HG02610 (cell line): ENCODE data around the gene VANGL1.
A peak's percentile ranks its signal among the peaks of the same experiment; 100 is the strongest.

Source experiments
- ATAC-seq: cut with Tn5 transposase; IDR thresholded peaks from one replicate; pipeline ENCODE4 v1.9.1; 2021; ENCODE audit warnings: mild to moderate bottlenecking, moderate library complexity; ENCODE audit not compliant: unreplicated experiment

VANGL1 gene

GRCh38 chr1:115729756-115730155, 88.0 kb downstream of the VANGL1 start:
- peak; percentile 93 for ATAC-seq

GRCh38 chr1:115732316-115732715, 90.5 kb downstream of the VANGL1 start:
- no peak for ATAC-seq

GRCh38 chr1:115740811-115741210, 99.0 kb downstream of the VANGL1 start:
- ATAC-seq: no peak

- ATAC-seq: no peak
Measured at GRCh38 chr1:115744646-115745275, 103.0 kb downstream of the VANGL1 start.

DNA sequence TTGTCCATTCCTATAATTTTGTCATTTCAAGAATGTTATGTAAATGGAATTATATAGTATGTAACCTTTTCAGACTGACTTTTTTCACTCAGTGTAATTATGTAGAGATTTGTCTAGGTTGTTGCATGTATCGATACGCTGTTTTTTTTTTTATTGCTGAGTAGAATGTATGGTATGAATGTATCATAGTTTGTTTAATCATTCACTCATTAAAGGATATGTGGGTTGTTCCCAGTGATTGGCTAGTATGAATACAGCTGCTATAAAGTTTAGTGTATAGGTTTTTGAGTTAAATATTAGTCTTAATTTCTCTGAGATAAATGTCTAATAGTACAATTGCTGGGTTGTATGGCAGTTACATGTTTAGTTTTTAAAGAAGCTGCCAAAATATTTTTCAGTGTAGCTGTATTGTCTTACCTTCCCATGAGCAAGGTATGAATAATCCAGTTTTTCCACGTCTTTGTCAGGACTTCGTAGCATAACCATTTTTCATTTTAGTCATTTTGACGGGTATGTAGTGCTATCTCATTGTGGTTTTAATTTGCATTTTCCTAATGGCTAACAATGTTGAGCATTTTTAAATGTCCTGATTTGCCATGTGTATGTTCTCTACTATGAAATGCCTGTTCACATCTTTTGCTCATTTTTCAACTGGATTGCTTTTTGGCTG, 104.4 kb downstream of the VANGL1 start:
- no peak for ATAC-seq
